HepG2 (cell line): Measurements from ENCODE around the gene MTF2. TPM values are rescaled to one million over a fixed set of nuclear protein-coding genes. Genes with fewer than 3 reads are reported as not detected.

Source experiments
- ATAC-seq: fragments of 200-7000 bp; cut with Tn5 transposase; 3 replicates; pipeline ENCODE4 v1.9.1; 2020; ENCODE audit warnings: mild to moderate bottlenecking, moderate library complexity
- BruUV-seq: library from RNA; stranded (reverse); fragments of 400-500 nt; replicated peaks from 2 replicates; lab custom pipeline; 2021; lab: Mats Ljungman, UMichigan
- CTCF ChIA-PET: fragments of 300-600 bp; formaldehyde crosslinking; extraction: SDS; loops from one replicate; lab custom pipeline; 2021; ENCODE audit warnings: low total read pairs, inconsistent platforms, low intra/inter-chr PET ratio; lab: Yijun Ruan, JAX
- POLR2A ChIA-PET: fragments of 350-600 bp; sonication (Branson Sonifier 250); formaldehyde crosslinking; loops from one replicate; lab custom pipeline; 2020; ENCODE audit warnings: antibody characterized with exemption, inconsistent platforms; lab: Yijun Ruan, JAX
- DNase-seq: peaks from one replicate; pipeline ENCODE4 v3.0.0-alpha.2; 2015; ENCODE audit warnings: low spot score
- FAIRE-seq: peaks from 3 replicates; lab custom pipeline; 2011; peaks lifted over from hg19 to GRCh38; lab: Jason Lieb, UNC
- H2AFZ ChIP-seq: one replicate; pipeline ENCODE4 v1.6.1; 2011; ENCODE audit warnings: low read length, inconsistent platforms
- H3K27ac ChIP-seq: fragments of 300-600 bp; 3 replicates; pipeline ENCODE4 v1.8.0; 2011; ENCODE audit warnings: mixed run types, mild to moderate bottlenecking, mixed read lengths, low read length, inconsistent platforms; ENCODE audit not compliant: insufficient read depth; ENCODE audit errors: extremely low read length
- H3K27me3 ChIP-seq, 2 experiments: fragments of 200-600 bp in 1 of 2; 2 replicates in 1 of 2; 3 replicates in 1 of 2; pipeline versions ENCODE4 v1.6.0 to v1.8.0; 2011; ENCODE audit warnings: low read length in 2 of 2, mild to moderate bottlenecking in 2 of 2, moderate library complexity in 2 of 2, inconsistent platforms in 1 of 2; ENCODE audit not compliant: insufficient read depth in 2 of 2, control insufficient read depth in 1 of 2
- H3K36me3 ChIP-seq, 2 experiments: fragments of 200-600 bp in 1 of 2; replicated peaks in 1 of 2; 2 replicates in 1 of 2; 3 replicates in 1 of 2; pipeline versions ENCODE4 v1.5.1 to v1.8.0; 2011; ENCODE audit warnings: low read length in 2 of 2, inconsistent platforms in 1 of 2; ENCODE audit not compliant: insufficient read depth in 2 of 2, control insufficient read depth in 1 of 2
- H3K4me1 ChIP-seq: 2 replicates; pipeline ENCODE4 v1.5.1; 2012; ENCODE audit warnings: low read length, inconsistent platforms; ENCODE audit not compliant: insufficient read depth
- H3K4me2 ChIP-seq: 2 replicates; pipeline ENCODE4 v1.6.0; 2011; ENCODE audit warnings: low read depth, low read length, inconsistent platforms
- H3K4me3 ChIP-seq, 3 experiments: fragments of 200-600 bp in 1 of 3; sonication (generic), shearing (Covaris generic) in 1 of 3; replicated peaks in 1 of 3; 2 replicates each; pipeline ENCODE4 v1.5.1; 2011 to 2016; ENCODE audit warnings: low read length in 3 of 3, inconsistent platforms in 2 of 3, low read depth in 2 of 3, mild to moderate bottlenecking in 2 of 3, control low read depth in 1 of 3, mixed read lengths in 1 of 3; ENCODE audit not compliant: insufficient read depth in 1 of 3
- H3K79me2 ChIP-seq: one replicate; pipeline ENCODE4 v1.6.1; 2011; ENCODE audit warnings: low read length, inconsistent platforms; ENCODE audit not compliant: insufficient read depth
- H3K9ac ChIP-seq: 2 replicates; pipeline ENCODE4 v1.6.0; 2011; ENCODE audit warnings: mild to moderate bottlenecking, low read depth, low read length, inconsistent platforms; ENCODE audit not compliant: insufficient read depth
- H3K9me3 ChIP-seq: 2 replicates; pipeline ENCODE4 v1.5.1; 2012; ENCODE audit warnings: mild to moderate bottlenecking, low read length
- H4K20me1 ChIP-seq: 2 replicates; pipeline ENCODE4 v1.6.0; 2011; ENCODE audit warnings: inconsistent platforms, mild to moderate bottlenecking, low read length, moderate library complexity; ENCODE audit not compliant: insufficient read depth
- BATF2 ChIP-seq: sonication (generic); formaldehyde crosslinking; IDR thresholded peaks from 2 replicates; pipeline ENCODE4 v1.8.0; 2022; ENCODE audit warnings: mild to moderate bottlenecking, missing genetic modification reagents, moderate library complexity
- CSRNP1 ChIP-seq: sonication (generic); formaldehyde crosslinking; IDR thresholded peaks from 2 replicates; pipeline ENCODE4 v1.8.1; 2023; ENCODE audit warnings: mild to moderate bottlenecking, missing genetic modification reagents
- DDIT3 ChIP-seq: sonication (generic); formaldehyde crosslinking; IDR thresholded peaks from 2 replicates; pipeline ENCODE4 v1.4.0; 2020; ENCODE audit warnings: mild to moderate bottlenecking, missing genetic modification reagents
- ISX ChIP-seq: sonication (generic); formaldehyde crosslinking; conservative IDR thresholded peaks from 2 replicates; pipeline ENCODE4 v1.5.0; 2020; ENCODE audit warnings: missing genetic modification reagents
- LBX2 ChIP-seq: sonication (generic); formaldehyde crosslinking; IDR thresholded peaks from 2 replicates; pipeline ENCODE4 v1.5.0; 2020; ENCODE audit warnings: missing genetic modification reagents, mild to moderate bottlenecking, borderline replicate concordance
- PRDM10 ChIP-seq: sonication (generic); formaldehyde crosslinking; IDR thresholded peaks from 2 replicates; pipeline ENCODE4 v1.4.0; 2020; ENCODE audit warnings: low read depth, missing genetic modification reagents
- RFX5 ChIP-seq: IDR thresholded peaks from 2 replicates; pipeline ENCODE4 v1.6.1; 2011; ENCODE audit warnings: low read depth, low read length, improper control_type of control experiment
- SRY ChIP-seq: sonication (generic); formaldehyde crosslinking; IDR thresholded peaks from 2 replicates; pipeline ENCODE4 v1.8.0; 2022; ENCODE audit warnings: mild to moderate bottlenecking, missing genetic modification reagents
- TFAP4 ChIP-seq: sonication (generic); IDR thresholded peaks from 2 replicates; pipeline ENCODE4 v1.6.1; 2016; ENCODE audit warnings: low read depth, borderline replicate concordance
- YEATS2 ChIP-seq: sonication (generic); formaldehyde crosslinking; IDR thresholded peaks from 2 replicates; pipeline ENCODE4 v1.4.0; 2020; ENCODE audit warnings: missing genetic modification reagents, borderline replicate concordance
- ZNF235 ChIP-seq: sonication (generic); formaldehyde crosslinking; IDR thresholded peaks from 2 replicates; pipeline ENCODE4 v1.8.1; 2023; ENCODE audit warnings: mild to moderate bottlenecking, missing genetic modification reagents, borderline replicate concordance
- ZNF687 ChIP-seq: sonication (generic); formaldehyde crosslinking; IDR thresholded peaks from 2 replicates; pipeline ENCODE4 v1.5.1; 2020; ENCODE audit warnings: mild to moderate bottlenecking, missing genetic modification reagents, moderate library complexity
- WGBS: methylation state at CpG from one replicate; pipeline ENCODE4 v1.1.6; 2017; ENCODE audit warnings: low lambda C conversion rate; 5-methylcytosine and 5-hydroxymethylcytosine counted together
- in situ Hi-C: cut with HindIII; loops from 2 replicates; pipeline ENCODE4 v1.10.0; 2017; ENCODE audit warnings: low pct_unique_long_range_greater_than_20kb; ENCODE audit not compliant: extremely low pct_ligation_motif_present
- intact Hi-C: fragments of 100-400 bp; cut with micrococcal nuclease; formaldehyde crosslinking; loops from one replicate; pipeline ENCODE4 v1.10.0; 2022; ENCODE audit not compliant: unreplicated experiment
- polyA plus RNA-seq, 8 experiments: library from polyadenylated mRNA; depleted of rRNA in 3 of 8; stranded (reverse) in 7 of 8; unstranded in 1 of 8; fragments of >200 nt; fragmentation: Illumina TruSeq in 4 of 8; extraction: Trizol in 4 of 8; gene quantifications; 2 replicates each; pipeline versions ENCODE4 v1.2.1 to v1.2.3, GENCODE V29; 2011 to 2016; ENCODE audit warnings: low read depth in 4 of 8, missing spikeins in 1 of 8, mixed read lengths in 1 of 8; ENCODE audit not compliant: insufficient read depth in 1 of 8
- total RNA-seq, 5 experiments: library from RNA; depleted of rRNA; stranded (reverse); fragments of >200 nt; fragmentation: Illumina TruSeq; extraction: Trizol; gene quantifications; 2 replicates each; pipeline ENCODE4 v1.2.3, GENCODE V29; 2016; ENCODE audit warnings: low read depth in 1 of 5

The MTF2 gene
- total and polyA plus RNA-seq, 2 of the 13 experiments (the other 11 are each of a cell fraction or from before 2014, with no cell fraction given): 48.7 to 53.9 TPM

GRCh38 chr1:93111065-93111464 is 32.0 kb downstream of the MTF2 start:
- ATAC-seq: no peak
- no peaks in the 10 kb centered on the region for H3K27me3 ChIP-seq
- no peaks in the 10 kb centered on the region for H4K20me1 ChIP-seq
- no peaks in the 10 kb centered on the region for H3K9me3 ChIP-seq
- no peak for DNase-seq
- intact Hi-C loops: no loop called here
- peaks cover 61% of the 10 kb centered on the region for H3K79me2 ChIP-seq
- 92% methylated on average over 1 of the region's 1 CpG for WGBS
- no peak overlapping the region for H3K4me2 ChIP-seq
- BruUV-seq: no TSS peak
- H3K4me1 ChIP-seq: peaks cover 16% of the 10 kb centered on the region
- H3K4me3 ChIP-seq: no peak overlapping the region
- FAIRE-seq: no peak
- no peak overlapping the region for H2AFZ ChIP-seq
- no peak overlapping the region for H3K9ac ChIP-seq
- in situ Hi-C loops: no loop called here
- ChIA-PET CTCF (no interaction called here), POLR2A (no interaction called here)
- H3K27ac ChIP-seq: no peak overlapping the region
- H3K36me3 ChIP-seq: peaks cover 1 to 28% of the 10 kb centered on the region in 2 experiments; a peak in 4 of 5 replicates
- no peak for TF ChIP-seq TFAP4
- no peak for TF ChIP-seq LBX2
- TF ChIP-seq ZNF687 (CRISPR knock-in tag): no peak
- no peak for TF ChIP-seq ZNF235 (CRISPR knock-in tag)
- no peak for TF ChIP-seq SRY (CRISPR knock-in tag)
- TF ChIP-seq BATF2 (CRISPR knock-in tag): no peak
- TF ChIP-seq DDIT3 (CRISPR knock-in tag): no peak
- no peak for TF ChIP-seq PRDM10 (CRISPR knock-in tag)
- TF ChIP-seq ISX (CRISPR knock-in tag): no peak
- TF ChIP-seq RFX5: no peak
- TF ChIP-seq CSRNP1 (CRISPR knock-in tag): no peak
- no peak for TF ChIP-seq YEATS2 (CRISPR knock-in tag)
